GM18502 (cell line): ENCODE measurements around the gene WASF2.
"Not testable (repeated sequence)": the region's sequence is repeated elsewhere in the genome, so short reads cannot be mapped to it uniquely, and the experiment has no call there.

Source experiments
- ATAC-seq: cut with Tn5 transposase; IDR thresholded peaks from one replicate; pipeline ENCODE4 v1.9.1; 2021; ENCODE audit warnings: mild to moderate bottlenecking; ENCODE audit not compliant: unreplicated experiment, poor library complexity

Gene WASF2

DNA sequence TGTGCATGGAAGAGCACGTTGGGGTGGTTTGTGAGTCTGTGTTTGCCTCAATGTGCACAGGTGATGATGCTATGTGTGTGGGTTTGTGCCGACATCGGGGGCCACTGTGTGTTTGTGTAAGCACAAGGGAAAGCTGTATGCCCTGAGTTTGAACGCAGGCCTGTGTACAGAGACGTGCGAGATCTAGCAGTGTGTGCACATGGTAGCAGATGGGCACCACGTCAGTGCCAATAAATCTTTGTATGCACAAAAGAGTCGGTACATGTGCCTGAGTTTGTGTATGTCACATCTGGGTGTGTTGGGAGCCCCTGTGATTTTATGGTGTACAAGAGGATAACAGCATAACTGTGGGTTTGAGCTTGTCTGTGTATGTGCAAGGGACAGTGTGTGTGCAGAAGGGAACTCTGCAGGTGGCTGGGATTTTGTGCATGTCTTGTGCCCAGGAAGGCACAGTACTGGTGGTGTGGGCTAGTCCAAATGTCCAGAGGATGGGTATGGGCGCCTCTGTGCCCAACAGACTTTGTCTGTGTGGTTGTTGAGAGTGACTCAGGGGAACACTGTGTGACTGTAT is 32.0 kb upstream of the WASF2 start:
- no peak for ATAC-seq

DNA sequence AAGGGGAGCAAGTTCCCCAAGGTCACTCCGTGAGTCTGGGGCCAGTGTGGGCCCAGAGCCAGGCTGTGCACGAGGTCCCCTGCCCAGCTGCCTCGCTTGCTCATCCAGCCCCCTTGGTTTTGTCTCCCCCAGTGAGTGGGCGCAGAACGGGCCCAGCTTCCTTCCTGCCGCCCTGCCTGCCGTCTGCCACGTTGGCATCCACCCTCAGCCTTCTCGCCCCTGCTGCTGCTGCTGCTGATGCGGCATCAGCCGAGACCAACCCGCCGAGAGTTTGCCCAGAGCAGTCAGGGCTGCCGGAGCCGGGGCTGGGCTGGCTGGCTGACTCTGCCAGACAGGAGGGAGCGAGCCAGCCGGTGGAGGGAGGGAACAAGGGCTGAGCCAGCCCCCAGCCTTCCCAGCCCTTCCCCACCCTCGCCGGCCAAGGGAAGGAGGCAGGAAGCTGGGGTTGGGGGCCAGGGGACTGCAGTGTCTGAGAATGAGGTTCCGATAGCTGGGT is 31.4 kb upstream of the WASF2 start:
- ATAC-seq, result no peak

DNA sequence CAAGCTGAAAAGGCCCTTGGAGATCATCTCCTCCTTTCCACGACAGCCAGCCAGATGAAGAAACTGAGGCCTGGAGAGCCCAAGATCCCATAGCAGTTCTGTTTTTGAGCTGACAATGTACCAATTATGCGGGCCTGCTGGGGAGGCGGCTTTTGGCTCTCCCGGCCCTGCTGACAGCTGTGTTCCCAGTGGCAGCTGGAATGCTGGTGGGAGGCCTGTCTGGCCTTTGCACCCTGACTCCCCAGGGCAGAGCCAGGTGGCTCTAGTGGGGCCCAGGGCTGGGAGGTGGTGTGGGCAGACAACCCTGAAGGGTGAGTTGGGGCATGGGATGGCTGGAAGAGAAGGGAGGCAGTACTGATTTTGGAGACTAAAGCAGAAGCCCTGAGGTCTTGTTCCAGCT is 30.7 kb upstream of the WASF2 start:
- no peak for ATAC-seq

DNA sequence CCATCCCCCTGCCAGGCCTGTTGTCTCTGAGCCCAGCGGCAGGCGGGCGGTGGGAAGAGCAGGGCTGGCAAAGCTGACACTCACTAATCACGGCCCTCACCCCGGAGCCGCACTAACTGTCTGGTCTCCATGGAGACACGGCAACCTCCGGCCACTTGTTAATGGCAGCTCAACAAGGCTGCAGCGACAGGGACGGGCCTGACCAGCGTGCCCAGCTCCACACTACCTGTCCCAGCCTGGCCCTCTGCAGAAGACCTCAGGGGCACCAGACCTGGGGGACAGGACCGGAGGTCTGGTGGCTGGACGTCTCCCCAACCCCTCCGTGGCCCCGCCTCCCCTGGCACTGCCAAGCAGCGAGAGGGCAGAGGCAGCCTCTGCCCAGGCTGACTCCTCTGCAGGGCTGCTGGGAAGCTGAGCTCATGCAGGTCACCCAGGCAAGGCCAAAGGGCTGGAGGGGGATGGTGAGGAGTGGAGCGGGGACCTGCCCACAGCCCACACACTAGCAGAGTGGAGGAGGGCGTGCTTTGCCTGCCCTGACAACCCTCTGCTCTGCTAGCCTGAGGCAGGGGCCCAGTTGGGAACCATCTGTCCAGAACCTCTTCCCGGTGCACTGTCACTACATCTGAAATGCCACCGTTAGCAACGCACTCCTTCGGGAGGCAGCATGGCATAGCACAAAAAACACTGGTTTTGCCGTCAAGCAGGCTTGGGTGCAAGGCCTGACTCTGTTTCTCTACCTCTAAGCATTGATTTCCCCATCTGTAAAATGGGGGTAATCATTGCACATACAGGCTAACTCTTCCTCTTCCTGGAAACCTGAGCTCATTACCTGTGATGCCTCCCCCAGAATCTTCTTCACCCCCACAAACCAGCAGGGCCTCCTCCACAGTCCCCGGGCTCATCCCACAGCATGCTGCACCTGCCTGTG is 29.6 kb upstream of the WASF2 start:
- ATAC-seq, result no peak

DNA sequence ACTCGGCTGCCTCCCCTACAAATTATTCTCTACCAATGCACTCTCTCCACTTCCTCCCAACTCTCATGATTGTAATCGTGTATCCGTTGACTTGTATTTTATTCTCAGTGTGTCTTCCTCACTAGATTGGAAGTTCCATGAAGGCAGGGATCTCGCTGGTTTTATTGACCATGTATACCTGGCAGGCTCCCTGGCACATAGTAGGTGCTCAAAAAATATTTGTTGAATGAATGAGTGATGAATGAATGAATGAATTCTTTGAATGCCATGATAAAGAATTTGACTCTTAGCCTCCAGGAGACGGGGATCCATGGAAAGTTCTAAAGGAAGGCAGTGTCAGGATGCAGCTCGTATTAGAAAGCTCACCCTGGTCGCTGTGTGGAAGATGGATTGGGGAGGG is 28.8 kb upstream of the WASF2 start:
- no peak for ATAC-seq

DNA sequence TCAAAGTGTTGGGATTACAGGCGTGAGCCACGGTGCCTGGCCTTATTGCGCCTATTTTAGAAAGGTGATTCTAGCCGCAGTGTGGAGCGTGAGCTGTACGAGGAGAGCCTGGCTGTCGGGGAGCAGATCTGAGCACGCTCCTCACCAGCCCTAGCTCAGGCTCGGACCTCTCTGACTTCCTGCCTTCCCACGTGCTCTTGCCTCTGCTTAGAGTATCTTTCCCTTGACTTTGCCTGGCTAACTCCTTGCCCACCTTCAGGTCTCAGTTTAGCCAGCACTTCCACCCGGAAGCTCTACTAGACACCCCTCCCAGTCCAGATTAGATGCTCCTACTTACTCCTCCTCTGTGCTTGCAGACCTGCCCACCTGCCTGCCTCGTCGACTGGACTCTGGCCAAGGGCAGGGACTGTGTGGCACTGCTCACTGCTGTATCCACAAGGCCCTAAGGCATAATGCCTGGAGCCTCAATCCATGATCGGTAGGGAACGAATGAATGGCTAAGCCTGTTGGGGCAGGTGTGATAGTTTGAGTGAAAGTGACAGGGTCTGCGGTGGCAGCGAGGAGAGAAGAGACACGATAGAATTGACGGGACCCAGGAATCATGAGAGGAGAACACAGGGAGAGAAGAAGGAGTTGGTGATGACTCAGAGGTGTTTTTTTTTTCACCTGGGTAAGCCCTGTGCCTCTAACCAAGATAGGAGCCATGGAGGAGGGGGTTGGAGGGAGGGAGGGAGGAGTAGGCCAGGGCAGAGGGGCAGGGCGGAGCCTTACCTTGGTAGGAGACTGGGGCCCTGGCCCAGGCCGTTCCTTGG is 28.1 kb upstream of the WASF2 start:
- no peak for ATAC-seq

DNA sequence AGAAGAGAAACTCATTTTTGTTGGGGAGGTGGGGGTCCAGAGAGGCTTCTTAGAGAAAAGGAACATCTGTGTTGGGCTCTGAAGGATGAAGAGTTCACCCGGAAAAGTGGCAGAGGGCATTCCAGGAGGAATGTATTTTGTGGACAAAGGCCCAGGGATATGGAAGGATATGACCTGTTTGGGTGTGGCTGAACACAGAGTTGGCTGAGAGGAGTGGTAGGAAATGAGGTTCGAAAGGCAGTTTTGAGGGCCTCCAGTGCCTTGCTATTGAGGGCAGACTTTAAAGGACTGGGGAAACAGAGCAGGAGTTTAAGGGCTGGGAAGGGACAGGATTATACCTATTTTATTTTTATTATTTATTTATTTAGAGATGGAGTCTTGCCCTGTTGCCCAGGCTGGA is 27.3 kb upstream of the WASF2 start:
- ATAC-seq, result no peak

DNA sequence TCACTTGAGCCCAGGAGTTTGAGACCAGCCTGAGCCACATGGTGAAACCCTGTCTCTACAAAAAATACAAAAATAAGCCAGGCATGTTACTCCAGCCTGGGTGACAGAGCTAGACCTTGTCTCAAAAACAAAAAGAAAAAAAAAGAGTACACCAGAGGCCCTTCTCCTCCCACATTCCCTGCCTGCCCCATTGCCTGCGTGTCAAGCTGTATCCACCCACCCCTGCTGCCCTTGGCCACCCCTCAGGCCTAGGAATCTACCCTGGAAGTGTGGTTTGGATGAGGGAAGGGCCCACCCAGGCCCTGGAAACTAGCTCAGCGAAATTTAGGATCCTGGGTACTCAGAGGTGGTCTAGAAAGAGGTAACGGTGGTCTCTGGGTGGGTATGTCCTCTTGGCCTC is 25.7 kb upstream of the WASF2 start:
- ATAC-seq, result no peak

DNA sequence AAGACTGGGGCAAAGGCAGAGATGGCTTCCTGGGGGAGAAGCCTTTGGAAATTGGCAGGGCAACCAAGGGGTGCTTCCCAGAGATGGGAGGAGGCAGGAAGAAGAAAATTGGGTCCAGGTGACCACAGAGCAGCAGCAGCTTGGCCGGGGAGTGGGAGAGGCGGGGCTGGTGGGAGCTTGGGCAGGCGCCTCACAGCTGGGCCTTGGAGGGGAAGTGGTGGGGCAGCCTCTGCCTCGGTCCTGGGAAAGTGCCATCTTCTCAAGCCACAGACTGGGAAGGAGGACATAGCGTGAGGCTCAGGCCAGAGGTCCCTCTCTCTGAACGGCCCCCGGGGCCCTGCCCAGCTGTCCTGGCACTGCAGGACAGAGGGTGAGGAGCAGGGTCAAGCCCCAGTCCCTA is 24.0 kb upstream of the WASF2 start:
- ATAC-seq, result no peak

DNA sequence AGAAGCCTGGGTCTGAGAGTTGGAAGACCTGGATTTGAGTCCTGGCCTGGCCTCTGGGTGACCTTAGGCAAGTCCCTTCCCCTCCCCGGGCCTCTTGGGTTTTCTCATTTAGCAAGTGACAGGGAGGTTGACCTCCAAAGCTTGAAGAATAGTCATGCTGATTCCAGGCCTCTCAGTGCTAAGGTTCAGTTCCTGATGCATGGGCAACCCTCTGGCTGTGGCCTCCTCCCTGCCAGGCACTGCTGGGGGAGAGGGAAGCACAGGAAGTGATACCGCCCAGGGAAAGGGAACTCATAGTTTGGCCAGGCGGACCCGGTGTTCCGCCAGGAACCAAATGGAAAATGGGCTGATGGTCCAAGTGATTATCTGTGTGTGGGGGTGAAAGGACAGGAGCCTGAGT is 23.6 kb upstream of the WASF2 start:
- no peak for ATAC-seq

DNA sequence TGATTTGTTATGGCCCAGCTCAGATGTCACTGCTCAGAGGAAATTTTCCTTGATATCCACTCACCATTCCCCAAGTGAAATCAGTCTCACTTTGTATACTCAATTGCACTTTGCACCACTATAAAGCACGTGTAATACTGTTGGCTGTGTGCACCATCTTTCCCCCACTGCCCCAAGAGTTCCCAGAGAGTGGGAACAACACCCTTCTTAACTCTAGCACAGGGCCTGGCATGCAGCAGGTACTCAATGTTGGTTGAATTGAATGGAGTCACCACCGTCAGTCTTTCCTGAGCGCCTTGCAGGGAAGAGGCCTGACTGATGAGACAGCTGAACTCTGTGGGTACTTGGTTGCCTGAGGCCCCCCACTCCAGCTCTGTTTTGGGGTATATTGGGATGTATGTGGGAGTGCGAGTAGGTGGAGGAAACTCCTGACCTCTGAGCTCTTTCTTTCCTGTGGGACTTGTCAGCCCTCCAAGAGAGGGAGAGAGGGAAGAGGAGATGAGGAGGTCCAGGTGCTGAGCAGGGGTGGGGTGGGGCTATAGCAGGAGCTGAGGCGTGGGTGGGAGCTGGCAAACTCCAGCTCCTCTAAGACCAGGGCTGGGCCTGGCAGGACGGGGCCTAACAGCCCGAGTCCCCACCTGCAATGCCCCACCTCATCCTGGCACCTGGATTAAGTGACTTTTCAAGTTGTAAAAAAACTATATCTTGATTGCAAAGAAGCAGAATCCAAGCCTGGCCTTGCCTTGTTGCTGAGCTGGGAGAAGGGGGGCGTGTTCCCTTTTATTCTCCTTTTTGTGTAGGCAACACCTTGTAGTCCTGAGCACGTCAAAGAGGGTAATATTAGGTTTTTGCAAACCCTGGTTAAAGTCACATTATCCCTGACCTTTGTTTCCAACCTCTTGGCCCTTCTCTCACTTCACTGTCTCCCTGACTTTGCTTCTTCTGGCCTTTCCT is 19.4 kb upstream of the WASF2 start:
- no peak for ATAC-seq

DNA sequence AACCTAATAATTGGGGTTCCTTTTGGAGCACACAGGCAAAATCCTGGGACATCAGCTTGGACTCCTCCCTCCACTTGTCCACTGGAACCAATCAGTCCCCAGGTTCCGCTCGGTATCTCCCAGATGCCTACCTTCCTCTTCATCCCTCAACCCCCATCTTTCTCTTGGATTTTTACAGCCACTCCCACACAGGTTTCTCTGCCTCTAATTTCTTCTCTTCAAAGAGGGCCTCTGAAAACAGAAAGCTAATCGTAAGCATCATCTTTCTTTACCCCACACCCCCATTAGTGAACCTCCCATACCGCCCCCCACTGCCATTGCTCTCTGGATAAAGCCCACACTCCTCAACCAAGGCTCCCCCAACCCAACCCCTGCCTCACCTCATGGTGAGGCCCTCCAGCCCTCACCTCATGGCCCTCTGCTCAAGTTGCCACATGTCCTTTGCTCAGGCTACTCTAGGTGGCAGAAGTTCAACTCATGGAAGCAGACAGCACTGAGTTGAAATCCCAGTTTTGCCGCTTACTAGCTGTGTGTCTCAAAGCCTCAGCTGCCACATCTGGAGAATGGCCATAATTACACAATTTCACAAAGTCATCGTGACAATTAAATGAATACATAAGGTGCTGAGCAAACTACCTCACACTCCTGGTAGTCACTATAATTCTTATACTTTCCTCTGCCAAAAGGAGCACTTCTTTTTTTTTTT is 18.1 kb upstream of the WASF2 start:
- ATAC-seq, result no peak

DNA sequence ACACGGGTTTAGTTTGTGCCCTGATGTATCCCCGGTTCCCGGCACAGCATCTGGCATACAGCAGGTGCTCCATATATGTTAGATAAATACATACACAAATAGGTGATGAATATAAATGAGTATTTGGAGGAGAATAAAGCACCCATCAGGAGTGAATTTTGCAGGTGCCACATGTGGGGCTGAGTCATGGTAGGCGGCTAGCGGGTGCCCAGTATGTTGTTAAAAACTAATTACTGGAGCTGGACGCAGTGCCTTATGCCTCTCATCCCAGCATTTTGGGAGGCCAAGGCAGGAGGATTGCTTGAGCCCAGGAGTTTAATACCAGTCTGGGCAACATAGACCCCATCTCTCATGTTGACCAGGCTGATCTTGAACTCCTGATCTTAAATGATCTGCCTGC is 16.7 kb upstream of the WASF2 start:
- no peak for ATAC-seq

DNA sequence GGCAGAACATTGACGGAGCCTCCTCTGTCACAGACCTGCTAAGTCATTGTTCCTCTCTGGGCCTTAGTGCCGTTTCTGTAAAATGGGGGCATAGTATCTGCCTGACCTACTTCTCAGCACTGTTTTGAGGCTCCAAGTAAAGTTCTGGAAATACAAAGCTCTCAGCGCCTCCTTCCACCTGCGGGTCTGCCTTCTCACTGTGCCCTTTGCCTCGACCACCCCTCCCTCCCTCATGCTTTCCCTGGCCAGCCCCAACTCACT is 15.4 kb upstream of the WASF2 start:
- ATAC-seq, result no peak

DNA sequence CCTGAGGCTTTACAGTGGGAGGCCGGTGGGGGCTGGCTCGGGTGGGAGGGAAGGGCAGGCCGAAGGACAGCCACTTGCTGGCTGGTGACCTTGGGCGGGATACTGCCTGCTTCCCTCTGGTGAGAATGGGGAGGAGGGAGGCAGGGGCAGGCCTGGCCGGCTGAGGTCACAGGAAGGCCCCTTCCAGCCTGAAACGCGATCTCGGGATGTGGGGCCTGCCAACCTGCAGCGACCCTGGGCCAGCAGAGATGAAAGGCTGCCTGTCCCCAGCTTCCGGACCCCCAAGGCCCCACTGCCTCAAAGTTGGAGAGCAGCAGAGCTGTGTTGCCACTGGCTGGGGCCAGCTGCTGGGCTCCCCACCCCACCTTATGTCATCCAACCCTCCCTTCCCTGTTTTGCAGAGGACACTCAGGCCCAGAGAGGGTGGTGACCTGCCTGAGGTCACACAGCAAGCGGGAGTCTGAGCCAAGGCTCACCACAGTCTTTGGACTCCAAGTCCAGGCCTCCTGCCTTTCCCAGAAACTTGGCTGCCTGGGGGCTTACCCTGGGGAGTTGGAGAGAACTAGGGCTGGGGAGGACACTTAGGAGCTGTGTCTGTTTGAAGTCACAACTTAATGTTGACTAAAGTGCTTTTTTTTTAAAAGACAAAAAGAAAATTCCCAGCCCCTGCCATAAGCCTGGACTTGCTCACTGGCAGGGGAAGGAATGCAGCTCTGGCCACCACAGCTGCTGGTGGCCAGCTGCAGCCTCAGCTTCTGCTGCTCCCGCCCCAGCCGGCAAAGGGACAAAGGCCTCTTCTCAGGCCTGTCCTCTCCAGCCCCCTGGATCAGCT is 14.8 kb upstream of the WASF2 start:
- no peak for ATAC-seq

DNA sequence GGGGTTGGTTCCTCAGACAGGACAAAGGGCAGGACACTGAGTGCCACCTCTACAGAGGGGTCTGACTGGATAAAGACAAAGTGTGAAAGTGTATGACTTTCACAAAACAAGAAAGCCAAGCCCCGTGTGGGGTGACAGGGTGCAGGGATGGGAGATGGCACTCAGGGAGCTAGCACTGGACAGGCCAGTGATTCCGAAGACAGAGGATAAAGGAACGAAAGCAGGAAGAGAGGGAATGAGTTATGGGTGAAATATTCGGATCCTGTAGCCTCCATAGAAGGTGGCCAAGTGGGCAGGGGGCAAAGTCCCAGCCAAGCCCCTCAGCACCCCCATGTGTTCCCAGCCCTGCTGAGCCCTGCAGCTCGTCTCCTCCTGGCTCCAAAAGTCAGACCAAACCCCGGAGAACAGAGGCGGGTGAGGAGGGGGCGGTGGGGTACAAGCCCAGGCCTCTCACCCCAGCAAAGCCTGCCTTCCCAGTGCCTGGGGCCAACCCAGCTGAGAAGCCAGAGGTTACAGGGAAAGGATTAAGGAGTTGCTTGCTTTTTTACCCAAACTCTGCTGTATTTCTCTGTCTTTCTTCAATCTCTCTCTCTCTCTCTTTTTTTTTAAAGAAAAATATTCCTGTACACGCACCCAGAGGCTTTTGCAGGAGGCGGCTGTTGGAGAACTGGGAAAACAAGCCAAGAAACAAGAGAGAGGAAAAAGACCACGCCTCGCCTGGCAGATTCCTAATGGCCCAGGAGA is 14.0 kb upstream of the WASF2 start:
- ATAC-seq, result no peak

DNA sequence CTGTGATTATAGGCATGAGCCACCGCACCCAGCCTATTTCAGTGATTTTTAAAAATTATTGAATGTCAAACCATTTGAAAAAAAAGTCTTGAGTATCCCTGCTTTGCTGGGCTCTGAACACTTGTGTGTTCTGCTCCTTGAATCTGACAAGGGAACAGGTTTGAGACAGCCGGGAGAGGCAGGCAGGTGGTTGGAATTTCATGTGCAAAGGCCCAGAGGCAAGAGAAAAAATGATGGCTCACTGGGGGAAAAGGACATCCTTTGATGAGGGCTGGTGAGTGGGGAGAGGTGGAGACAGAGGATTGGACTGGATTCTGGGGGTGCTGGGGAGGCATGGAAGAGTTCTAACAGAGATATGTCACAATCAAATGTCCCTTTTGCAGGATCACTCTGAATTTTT is 13.1 kb upstream of the WASF2 start:
- no peak for ATAC-seq

DNA sequence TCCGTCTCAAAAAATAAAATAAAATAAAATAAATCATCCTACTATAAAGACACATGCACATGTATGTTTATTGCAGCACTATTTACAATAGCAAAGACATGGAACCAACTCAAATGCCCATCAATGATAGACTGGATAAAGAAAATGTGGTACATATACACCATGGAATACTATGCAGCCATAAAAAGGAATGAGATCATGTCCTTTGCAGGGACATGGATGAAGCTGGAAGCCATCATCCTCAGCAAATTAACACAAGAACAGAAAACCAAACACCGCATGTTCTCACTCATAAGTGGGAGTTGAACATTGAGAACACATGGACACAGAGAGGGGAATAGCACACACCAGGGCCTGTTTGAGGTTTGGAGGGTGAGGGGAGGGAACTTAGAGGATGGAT is 11.2 kb upstream of the WASF2 start:
- not testable (repeated sequence) for ATAC-seq
